HG02938 (cell line): ENCODE data around the gene CBY3.
"Not testable (repeated sequence)": the region's sequence is repeated elsewhere in the genome, so short reads cannot be mapped to it uniquely, and the experiment has no call there.

Experiments
- ATAC-seq: cut with Tn5 transposase; IDR thresholded peaks from one replicate; pipeline ENCODE4 v1.9.1; 2021; ENCODE audit warnings: mild to moderate bottlenecking, moderate library complexity; ENCODE audit not compliant: unreplicated experiment

CBY3 gene

GRCh38 chr5:179680780-179681401 is at the start of gene CBY3:
Gene CBY3 (minus strand): TSS chr5:179681034. CDS start chr5:179680918, 116 bp downstream.
- ATAC-seq = no peak

GRCh38 chr5:179730356-179730755 is 49.5 kb upstream of the CBY3 start:
- no peak for ATAC-seq

DNA sequence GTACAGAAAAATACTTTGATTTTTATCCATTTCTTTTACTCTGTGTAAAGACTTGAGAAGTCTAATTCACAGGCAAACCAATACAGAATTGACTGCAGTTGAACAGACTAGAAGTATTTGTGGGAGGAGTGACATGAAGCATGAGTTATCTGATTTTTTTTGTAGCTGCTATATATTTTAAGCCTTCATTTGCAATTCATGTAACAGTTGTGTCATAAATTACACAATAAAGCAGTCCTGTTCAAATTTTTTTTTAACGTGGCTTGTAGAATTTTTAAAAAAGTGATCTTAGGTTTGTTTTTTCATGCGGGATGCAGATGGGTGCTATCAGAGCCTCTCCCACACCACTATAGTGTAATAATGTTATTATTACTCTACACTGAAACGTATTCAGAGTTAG is 48.9 kb upstream of the CBY3 start:
- ATAC-seq = no peak

DNA sequence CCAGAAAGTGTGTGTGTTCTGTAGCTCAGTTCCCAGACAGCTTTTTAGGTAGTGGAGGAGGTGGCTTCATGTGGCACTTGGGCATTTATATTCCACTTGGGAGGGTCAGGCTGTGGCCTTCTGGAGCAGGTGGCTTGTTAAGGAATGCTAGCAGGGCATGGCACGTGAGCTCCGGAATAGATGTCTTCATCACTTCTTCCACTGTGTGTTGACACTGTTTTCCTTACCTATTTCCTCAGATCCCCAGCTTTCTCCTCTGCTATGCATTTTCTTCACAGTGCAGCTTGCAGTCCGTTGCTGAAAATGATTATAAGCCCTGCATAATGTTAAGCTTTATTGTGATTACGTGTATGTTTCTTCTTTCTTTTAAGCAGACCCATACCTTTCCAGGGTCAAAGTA is 48.5 kb upstream of the CBY3 start:
- no peak for ATAC-seq

- no peak for ATAC-seq
These were observed 46.3 kb upstream of the CBY3 start for GRCh38 chr5:179727106-179727505.

- ATAC-seq = no peak
These were observed 43.3 kb upstream of the CBY3 start for GRCh38 chr5:179724163-179724562.

DNA sequence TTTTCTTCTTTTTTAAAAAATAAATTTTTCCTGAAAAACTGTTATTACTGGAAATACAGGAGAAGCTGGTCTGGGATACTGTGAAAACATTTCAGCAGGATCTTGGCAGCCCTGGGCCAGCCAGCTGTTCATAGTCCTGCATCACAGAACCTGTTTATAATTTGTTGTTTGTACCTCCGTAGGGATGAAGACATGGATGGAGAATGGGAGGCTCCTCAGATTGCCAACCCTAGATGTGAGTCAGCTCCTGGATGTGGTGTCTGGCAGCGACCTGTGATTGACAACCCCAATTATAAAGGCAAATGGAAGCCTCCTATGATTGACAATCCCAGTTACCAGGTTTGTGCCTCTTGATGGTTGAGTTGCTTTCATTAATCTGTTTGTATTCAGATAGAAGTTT is 39.4 kb upstream of the CBY3 start:
- ATAC-seq = no peak

DNA sequence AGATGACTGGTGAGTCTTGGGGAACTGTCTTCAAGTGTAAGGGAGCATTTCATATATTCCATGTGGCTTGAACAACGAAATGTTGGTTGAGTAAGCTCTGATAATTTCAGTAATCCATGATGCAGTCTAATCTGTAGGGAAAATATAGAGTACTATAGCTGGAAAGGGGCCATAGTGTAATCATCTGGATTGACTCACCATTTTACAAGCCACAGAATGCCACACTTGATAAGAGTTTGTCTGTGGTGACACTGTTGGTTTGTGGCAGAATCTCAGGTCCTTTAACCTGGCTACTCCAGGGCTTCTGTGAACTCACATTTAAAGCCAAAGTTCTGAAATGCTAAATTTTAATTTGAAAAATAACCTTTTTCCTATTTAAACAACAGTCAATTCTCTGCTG is 35.5 kb upstream of the CBY3 start:
- ATAC-seq = no peak

- ATAC-seq = no peak
These were observed 19.6 kb upstream of the CBY3 start for GRCh38 chr5:179700401-179700918.

DNA sequence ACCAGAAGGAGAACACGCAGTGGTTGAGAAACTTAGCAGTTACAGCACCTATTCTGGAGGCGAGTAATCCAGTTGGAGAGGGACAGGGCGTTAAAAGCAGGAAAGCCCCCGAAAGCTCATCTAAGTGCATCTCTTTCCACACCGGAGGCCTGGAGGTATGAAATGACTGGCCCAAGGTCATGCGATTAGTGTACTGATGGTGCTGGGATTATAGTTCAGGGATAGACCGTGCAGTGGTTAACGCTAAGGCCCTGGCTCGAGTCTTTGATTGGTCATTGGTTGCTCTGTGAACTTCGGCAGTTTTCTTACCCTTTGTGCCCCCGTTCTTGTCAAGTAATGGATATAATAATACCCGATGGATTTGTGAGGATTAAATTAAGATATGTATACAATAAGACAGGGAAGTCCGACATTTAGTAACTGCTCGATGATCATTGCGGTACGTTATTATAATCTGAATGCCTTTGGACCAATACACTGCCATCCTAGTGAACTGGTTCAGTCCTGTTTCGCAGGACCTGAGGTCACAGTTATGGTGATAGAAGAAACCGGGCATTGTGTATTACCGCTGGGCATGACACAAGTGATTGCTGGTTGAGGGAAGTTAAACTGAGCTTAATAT is 18.9 kb upstream of the CBY3 start:
- ATAC-seq = no peak

DNA sequence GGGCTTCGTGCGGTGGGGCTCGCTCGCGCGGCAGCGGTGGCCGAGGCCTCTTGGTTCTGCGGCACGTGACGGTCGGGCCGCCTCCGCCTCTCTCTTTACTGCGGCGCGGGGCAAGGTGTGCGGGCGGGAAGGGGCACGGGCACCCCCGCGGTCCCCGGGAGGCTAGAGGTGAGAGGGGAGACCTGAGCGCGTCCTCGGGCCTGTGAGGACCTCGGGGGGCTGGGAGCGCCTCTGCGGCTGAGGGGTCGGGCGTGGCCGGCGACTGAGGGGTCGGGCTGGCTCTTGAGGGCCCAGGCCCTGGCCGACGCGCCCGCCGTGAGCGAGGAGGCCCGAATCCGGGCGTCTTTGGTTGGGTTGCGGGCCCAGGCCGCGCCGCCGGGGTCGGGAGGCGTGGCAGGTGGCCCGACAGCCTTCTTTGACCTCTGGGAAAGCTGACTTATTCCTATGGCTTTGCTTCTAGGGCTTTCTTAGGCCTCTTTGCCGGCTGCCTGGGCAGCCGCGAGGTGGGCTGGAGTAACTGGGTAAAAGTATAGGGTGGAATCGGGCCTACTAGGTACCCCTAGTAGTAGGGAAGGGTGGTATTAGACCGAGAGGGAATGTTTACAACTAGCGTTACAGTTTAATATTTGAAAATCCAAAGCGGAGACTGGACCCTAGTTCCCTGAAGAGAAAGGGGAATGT is 18.2 kb upstream of the CBY3 start, which contains the start of gene CANX:
Gene CANX (plus strand): TSS at position 33 of the 681 bp plus-strand sequence. CDS start 6,715 bp downstream, outside the sequence.
- ATAC-seq = peak; percentile 8

GRCh38 chr5:179697993-179698934 is 17.4 kb upstream of the CBY3 start:
- peak; percentile 80 for ATAC-seq

DNA sequence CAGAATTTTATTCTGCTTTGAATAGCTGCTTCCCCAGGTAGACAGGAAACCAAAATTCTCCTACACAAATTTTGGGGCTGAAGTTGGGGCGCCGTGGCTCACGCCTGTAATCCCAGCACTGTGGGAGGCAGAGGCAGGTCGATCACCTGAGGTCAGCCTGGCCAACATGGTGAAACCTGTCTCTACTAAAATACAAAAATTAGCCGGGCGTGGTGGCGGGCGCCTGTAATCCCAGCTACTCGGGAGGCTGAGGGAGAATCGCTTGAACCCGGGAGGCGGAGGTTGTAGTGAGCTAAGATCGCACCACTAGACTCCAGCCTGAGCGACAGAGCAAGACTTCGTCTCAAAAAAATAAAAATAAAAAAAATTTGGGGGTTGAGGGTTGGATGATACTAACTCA is 16.7 kb upstream of the CBY3 start:
- ATAC-seq = not testable (repeated sequence)

DNA sequence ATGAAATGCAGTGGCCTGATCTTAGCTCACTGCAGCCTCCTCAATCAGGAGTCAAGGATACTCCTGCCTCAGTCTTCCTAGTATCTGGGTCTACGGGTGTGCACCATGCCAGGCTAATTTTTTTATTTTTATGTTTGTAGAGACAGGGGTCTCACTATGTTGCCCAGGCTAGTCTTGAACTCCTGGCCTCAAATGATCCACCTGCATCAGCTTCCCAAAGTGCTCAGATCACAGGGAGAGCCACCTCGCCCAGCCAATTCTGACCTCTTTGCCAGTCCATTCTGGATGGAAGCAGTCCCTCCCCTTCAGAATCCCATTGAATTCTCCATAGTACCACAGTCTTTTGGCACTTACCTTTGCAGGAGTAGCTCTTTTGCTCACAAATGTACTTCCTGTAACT is 16.3 kb upstream of the CBY3 start:
- ATAC-seq = no peak

- ATAC-seq = no peak
These were observed 15.8 kb upstream of the CBY3 start for GRCh38 chr5:179696603-179697002.

GRCh38 chr5:179694561-179694960 is 13.7 kb upstream of the CBY3 start:
- ATAC-seq = no peak

- not testable (repeated sequence) for ATAC-seq
These were observed 8.4 kb upstream of the CBY3 start for GRCh38 chr5:179689212-179689611.

GRCh38 chr5:179680014-179680779 is 637 bp downstream of the CBY3 start:
- ATAC-seq = no peak

DNA sequence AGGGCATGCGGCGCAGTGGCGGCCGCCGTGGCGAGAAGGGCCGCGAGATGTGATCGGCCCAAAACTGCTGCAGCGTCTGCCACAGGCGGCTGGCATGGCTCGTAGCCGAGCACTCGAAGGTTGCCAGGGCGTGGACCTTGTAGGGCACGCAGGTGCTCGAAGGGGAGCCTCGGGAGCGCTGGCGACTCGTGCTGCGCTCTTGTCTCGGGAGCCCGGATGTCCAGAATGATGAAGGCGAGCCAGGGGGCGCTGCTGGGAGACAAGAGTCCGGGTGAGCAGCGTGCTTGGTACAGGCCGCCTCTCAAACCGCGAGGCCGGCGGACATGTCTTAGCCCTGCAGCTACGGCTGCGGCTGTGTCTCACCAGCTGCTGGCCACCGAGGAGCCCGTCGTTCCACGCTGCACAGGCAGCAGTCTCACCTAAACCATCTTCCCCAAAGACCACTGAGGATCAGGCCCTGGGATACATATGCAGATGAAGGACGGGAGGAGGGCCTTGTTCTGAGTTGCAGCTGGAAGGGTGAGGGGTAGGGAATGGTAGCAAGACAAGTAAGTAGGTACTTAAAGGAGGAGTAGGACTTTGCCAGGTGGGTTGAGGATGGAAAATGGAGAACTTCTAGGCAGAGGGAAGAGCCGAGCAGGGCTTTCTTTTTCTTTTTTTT is 1.7 kb downstream of the CBY3 start:
- ATAC-seq = peak; percentile 9
